Upper lobe of left lung (tissue), 6 donors: ENCODE measurements around the gene UBE2F. TPM values are rescaled to one million over a fixed set of nuclear protein-coding genes. Genes with fewer than 3 reads are reported as not detected.

Source experiments
- ATAC-seq, 2 donors: fragments of 200-7000 bp; cut with Tn5 transposase; one replicate each; pipeline ENCODE4 v1.9.1; 2022; ENCODE audit warnings: mild to moderate bottlenecking in 2 of 2, moderate library complexity in 2 of 2; ENCODE audit not compliant: low FRiP score in 2 of 2
- DNase-seq, 2 donors: peaks; one replicate each; pipeline ENCODE4 v3.0.0-alpha.2; 2019 to 2020
- H3K27ac ChIP-seq, 4 donors: fragments of 200-600 bp; sonication (generic); one replicate each; pipeline ENCODE4 v1.5.1; 2016 to 2019
- H3K27me3 ChIP-seq, 4 donors: fragments of 200-600 bp; sonication (generic); one replicate each; pipeline ENCODE4 v1.5.1; 2017 to 2019
- H3K36me3 ChIP-seq, 4 donors: fragments of 200-600 bp; sonication (generic); one replicate each; pipeline ENCODE4 v1.5.1; 2016 to 2019
- H3K4me1 ChIP-seq, 4 donors: fragments of 200-600 bp; sonication (generic); one replicate each; pipeline ENCODE4 v1.5.1; 2018 to 2019
- H3K4me3 ChIP-seq, 4 donors: fragments of 200-600 bp; sonication (generic); one replicate each; pipeline ENCODE4 v1.5.1; 2017 to 2019; ENCODE audit warnings: mild to moderate bottlenecking in 2 of 4, moderate library complexity in 1 of 4
- H3K9me3 ChIP-seq, 4 donors: fragments of 200-600 bp; sonication (generic); one replicate each; pipeline ENCODE4 v1.5.1; 2018 to 2019
- EP300 ChIP-seq, 4 donors: sonication (generic); formaldehyde crosslinking; IDR thresholded peaks; one replicate each; pipeline ENCODE4 v1.5.1; 2017; ENCODE audit warnings: antibody characterized with exemption in 4 of 4, control low read depth in 2 of 4
- POLR2A ChIP-seq, 4 donors: fragments of 450-650 bp; IDR thresholded peaks; one replicate each; pipeline ENCODE4 v1.5.1; 2016 to 2017; ENCODE audit warnings: antibody characterized with exemption in 4 of 4, mild to moderate bottlenecking in 2 of 4
- POLR2AphosphoS5 ChIP-seq, 2 donors: sonication (generic); formaldehyde crosslinking; IDR thresholded peaks; one replicate each; pipeline ENCODE4 v1.5.1; 2017; ENCODE audit warnings: antibody characterized with exemption in 2 of 2
- WGBS, 2 donors: methylation state at CpG; one replicate each; pipeline ENCODE4 v1.1.5; 2017 to 2018; 5-methylcytosine and 5-hydroxymethylcytosine counted together
- total RNA-seq, 6 donors: library from RNA; depleted of rRNA in 4 of 6; stranded (reverse); fragments of >200 nt in 4 of 6; gene quantifications; one replicate each; pipeline versions ENCODE4 v1.1.0 to v1.2.1, GENCODE V29; 2016 to 2021
- TF ChIP-seq, protein P1 (sequence below), 6 experiments: fragments of 450-650 bp in 4 of 6; fragments of 200-600 bp in 2 of 6; sonication (generic) in 2 of 6; IDR thresholded peaks; one replicate each; pipeline ENCODE4 v1.5.1; 2016 to 2019; ENCODE audit warnings: antibody characterized with exemption in 6 of 6
- donor health status: DM: no; HTN: no; CAD: no; lungs with moderate emphysema.
- donor health status: DM: no; HTN: yes; CAD: no; lungs with severe emphysema.

The UBE2F gene
- total RNA-seq, 6 donors from 2014 or later: 11.5 to 65.5 (median 39.8) TPM

DNA sequence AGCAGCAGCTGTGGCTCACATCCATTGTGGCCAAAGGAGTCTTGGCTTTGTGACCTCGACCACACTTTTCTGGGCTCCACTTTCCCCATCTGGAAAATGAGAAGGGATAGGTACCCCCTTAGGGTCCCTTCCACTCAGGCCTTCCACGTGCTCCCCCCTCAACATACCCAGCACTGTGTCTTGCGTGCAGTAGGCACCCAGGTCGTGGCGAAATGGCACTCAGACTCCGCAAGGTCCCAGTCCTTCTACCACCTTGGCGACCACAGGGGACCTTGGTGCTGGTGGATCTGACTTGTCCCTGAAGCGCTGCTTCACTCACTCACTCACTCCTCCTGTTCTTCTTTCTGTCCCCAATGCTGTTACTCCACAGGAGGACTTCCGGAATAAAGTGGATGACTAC is 74.1 kb downstream of the UBE2F start:
- TF ChIP-seq POLR2AphosphoS5 (IDR thresholded peaks at IDR 0.05) (no peak), POLR2A (IDR thresholded peaks at IDR 0.05) (no peak), EP300 (IDR thresholded peaks at IDR 0.05) (no peak)
- TF ChIP-seq, protein P1, sequence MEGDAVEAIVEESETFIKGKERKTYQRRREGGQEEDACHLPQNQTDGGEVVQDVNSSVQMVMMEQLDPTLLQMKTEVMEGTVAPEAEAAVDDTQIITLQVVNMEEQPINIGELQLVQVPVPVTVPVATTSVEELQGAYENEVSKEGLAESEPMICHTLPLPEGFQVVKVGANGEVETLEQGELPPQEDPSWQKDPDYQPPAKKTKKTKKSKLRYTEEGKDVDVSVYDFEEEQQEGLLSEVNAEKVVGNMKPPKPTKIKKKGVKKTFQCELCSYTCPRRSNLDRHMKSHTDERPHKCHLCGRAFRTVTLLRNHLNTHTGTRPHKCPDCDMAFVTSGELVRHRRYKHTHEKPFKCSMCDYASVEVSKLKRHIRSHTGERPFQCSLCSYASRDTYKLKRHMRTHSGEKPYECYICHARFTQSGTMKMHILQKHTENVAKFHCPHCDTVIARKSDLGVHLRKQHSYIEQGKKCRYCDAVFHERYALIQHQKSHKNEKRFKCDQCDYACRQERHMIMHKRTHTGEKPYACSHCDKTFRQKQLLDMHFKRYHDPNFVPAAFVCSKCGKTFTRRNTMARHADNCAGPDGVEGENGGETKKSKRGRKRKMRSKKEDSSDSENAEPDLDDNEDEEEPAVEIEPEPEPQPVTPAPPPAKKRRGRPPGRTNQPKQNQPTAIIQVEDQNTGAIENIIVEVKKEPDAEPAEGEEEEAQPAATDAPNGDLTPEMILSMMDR (IDR thresholded peaks at IDR 0.05): no peak
- H3K4me3 ChIP-seq: no peak overlapping the region
- H3K27me3 ChIP-seq: no peaks in the 10 kb centered on the region
- peaks cover 8 to 86% (median 57%) of the 10 kb centered on the region in 4 donors for H3K36me3 ChIP-seq
- DNase-seq (no peak), ATAC-seq (no peak)
- H3K4me1 ChIP-seq: no peaks in the 10 kb centered on the region
- WGBS, 2 donors: 81 to 85% methylated on average over 9 of the region's 9 CpGs
- H3K9me3 ChIP-seq: no peaks in the 10 kb centered on the region
- H3K27ac ChIP-seq: no peak overlapping the region

DNA sequence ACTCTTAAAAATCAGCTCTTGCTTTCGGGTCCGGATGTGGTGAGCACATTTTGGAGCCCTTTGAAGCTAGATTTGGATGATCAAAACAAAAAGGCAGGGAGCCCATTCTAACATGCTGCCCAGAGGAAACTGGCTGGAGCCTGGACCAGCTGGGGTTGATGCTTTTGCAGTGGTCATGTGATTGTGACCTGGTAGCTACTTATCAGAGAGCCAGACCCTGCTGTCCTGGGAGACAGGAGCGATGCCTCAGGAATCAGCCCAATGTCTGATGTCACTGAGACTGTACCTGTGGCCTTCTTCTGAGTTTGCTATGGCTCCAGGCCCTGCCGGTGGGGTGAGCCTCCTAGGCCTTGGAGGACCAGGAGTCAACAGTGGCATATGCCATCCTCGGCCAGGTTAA is 75.3 kb downstream of the UBE2F start:
- WGBS, 2 donors: 91 to 99% methylated on average over 5 of the region's 5 CpGs
- Histone ChIP-seq H3K4me3 (no peak overlapping the region), H3K4me1 (no peaks in the 10 kb centered on the region), H3K27me3 (no peaks in the 10 kb centered on the region), H3K9me3 (no peaks in the 10 kb centered on the region), H3K27ac (no peak overlapping the region), H3K36me3 (peaks cover 8 to 79% (median 47%) of the 10 kb centered on the region in 4 donors)
- ATAC-seq: no peak
- DNase-seq: no peak
- TF ChIP-seq, protein P1 (IDR thresholded peaks at IDR 0.05): no peak
- TF ChIP-seq POLR2AphosphoS5 (IDR thresholded peaks at IDR 0.05) (no peak), POLR2A (IDR thresholded peaks at IDR 0.05) (no peak), EP300 (IDR thresholded peaks at IDR 0.05) (no peak)

DNA sequence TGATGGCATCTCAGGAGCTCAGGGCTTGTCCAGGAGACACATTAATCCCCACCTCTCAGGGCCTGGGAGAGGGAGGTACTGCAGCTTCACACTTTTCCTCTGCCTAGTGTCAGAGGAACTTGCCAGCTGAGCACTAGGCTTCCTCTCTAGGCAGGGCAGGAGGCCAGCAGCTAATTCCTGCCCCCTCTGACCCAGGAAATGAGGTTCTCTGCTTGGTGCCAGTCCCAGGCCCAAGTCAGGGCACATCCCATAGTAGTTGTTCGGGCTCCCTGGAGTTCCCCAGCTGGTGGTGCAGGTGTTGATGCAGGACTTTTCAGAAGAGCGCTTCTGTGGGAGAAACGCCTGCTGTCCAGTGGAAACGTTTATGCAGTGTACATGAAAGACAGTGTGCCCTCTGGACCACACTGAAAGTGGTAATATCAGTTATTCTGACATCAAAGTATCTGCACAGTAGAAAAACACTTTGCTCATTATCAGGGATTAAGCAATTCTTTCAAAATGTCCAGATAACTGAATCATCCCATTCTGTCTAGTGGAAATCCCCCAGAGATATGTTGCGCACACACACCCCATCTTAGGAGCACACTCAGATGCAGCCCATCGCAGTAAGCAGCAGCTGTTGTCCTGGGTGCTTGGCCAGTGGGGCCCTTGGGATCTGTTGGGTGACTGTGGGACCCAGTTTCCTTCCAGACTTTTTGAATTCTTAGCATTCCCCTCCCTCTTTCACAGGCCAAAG is 76.2 kb downstream of the UBE2F start:
- ATAC-seq (no peak), DNase-seq (no peak)
- peaks cover 5 to 70% (median 38%) of the 10 kb centered on the region in 4 donors for H3K36me3 ChIP-seq
- WGBS, 2 donors: 88 to 94% methylated on average over 6 of the region's 6 CpGs
- TF ChIP-seq POLR2A (IDR thresholded peaks at IDR 0.05) (no peak), EP300 (IDR thresholded peaks at IDR 0.05) (no peak), POLR2AphosphoS5 (IDR thresholded peaks at IDR 0.05) (no peak)
- TF ChIP-seq, protein P1 (IDR thresholded peaks at IDR 0.05): no peak
- no peaks in the 10 kb centered on the region for H3K27me3 ChIP-seq
- H3K27ac ChIP-seq: no peak overlapping the region
- H3K4me1 ChIP-seq: no peaks in the 10 kb centered on the region
- H3K4me3 ChIP-seq: no peak overlapping the region
- no peaks in the 10 kb centered on the region for H3K9me3 ChIP-seq

DNA sequence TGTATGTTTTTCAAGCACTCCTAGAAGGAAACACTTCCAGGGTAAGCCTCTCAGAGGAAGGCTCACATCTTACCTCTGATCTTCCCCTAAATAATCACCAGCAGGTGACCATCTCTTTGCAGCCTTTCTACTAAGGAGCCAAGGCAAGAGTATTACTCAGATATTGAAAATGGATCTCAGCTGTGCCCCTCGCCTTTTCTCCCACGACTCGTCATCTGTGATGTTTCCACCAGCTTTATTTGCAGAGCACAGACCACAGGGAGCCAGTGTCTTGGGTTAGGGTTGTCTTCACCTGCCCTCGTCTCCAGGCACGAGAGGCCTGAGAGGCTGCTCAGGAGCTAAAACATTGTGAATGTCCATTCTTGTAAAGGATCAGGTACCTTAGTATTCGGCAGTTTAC is 77.0 kb downstream of the UBE2F start:
- no peak for DNase-seq
- ATAC-seq: no peak
- TF ChIP-seq POLR2A (IDR thresholded peaks at IDR 0.05) (no peak), EP300 (IDR thresholded peaks at IDR 0.05) (no peak), POLR2AphosphoS5 (IDR thresholded peaks at IDR 0.05) (no peak)
- TF ChIP-seq, protein P1 (IDR thresholded peaks at IDR 0.05): no peak
- Histone ChIP-seq H3K36me3 (peaks cover 0 to 62% (median 32%) of the 10 kb centered on the region in 4 donors), H3K4me3 (no peak overlapping the region), H3K4me1 (no peaks in the 10 kb centered on the region), H3K27ac (no peak overlapping the region), H3K9me3 (no peaks in the 10 kb centered on the region), H3K27me3 (no peaks in the 10 kb centered on the region)
- 95 to 97% methylated on average over 6 of the region's 6 CpGs for WGBS, 2 donors

DNA sequence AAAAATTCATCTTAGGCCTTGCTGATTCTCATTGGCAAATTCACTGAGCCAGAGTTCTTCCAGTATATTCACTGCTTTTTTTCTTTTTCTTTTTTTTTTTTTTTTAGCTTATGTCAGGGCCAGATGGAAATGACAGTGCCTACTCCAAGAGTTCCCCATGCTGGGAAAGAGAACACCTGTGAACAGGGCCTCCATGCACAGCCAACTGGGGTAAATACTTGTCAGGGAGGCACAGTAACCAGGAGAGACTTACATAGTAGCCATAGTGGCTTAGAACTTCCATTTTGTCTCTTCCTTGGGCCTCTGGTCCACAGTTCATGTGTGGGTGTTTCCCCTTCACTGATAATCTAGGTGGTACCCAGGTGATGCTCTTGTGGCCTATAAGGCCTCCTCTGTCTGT is 78.8 kb downstream of the UBE2F start:
- Histone ChIP-seq H3K36me3 (peaks cover 0 to 44% (median 21%) of the 10 kb centered on the region in 4 donors), H3K9me3 (no peaks in the 10 kb centered on the region), H3K4me1 (no peaks in the 10 kb centered on the region), H3K27me3 (no peaks in the 10 kb centered on the region), H3K27ac (no peak overlapping the region), H3K4me3 (no peak overlapping the region)
- ATAC-seq: no peak
- DNase-seq: no peak
- TF ChIP-seq POLR2A (IDR thresholded peaks at IDR 0.05): no peak
- TF ChIP-seq EP300 (IDR thresholded peaks at IDR 0.05): no peak
- TF ChIP-seq, protein P1 (IDR thresholded peaks at IDR 0.05): no peak
- TF ChIP-seq POLR2AphosphoS5 (IDR thresholded peaks at IDR 0.05): no peak
